ENCODE results near the gene SLC39A5. TPM values are rescaled to one million over a fixed set of nuclear protein-coding genes. Genes with fewer than 3 reads are reported as not detected.

Gene SLC39A5
- total RNA-seq, 3 donors from 2014 or later: 88.4 to 298 (median 129) TPM

GRCh38 chr12:56257071-56257470 is 27.2 kb downstream of the SLC39A5 start:
- DNase-seq: no peak
- no peak for TF ChIP-seq CTCF (IDR thresholded peaks at IDR 0.05)
- peaks cover 10% of the 10 kb centered on the region for H3K36me3 ChIP-seq (ENCODE audit: low read depth)
- no peaks in the 10 kb centered on the region for H3K9me3 ChIP-seq
- peaks cover 19% of the 10 kb centered on the region for H3K4me1 ChIP-seq (ENCODE audit: low read depth)
- ATAC-seq: no peak
- intact Hi-C loops (cut with DNase I, micrococcal nuclease): no loop called here
- no peak overlapping the region for H3K4me3 ChIP-seq

- Histone ChIP-seq H3K9me3 (no peaks in the 10 kb centered on the region), H3K4me1 (ENCODE audit: low read depth) (peaks cover 19% of the 10 kb centered on the region), H3K36me3 (ENCODE audit: low read depth) (peaks cover 9% of the 10 kb centered on the region), H3K4me3 (peak overlapping the region; percentile 69)
- ATAC-seq: peak; percentile 28
- TF ChIP-seq CTCF (IDR thresholded peaks at IDR 0.05): no peak
- intact Hi-C loops (cut with DNase I, micrococcal nuclease): no loop called here
- DNase-seq: peak in 2 of 3 donors; percentile 43 to 52
These were observed 27.7 kb downstream of the SLC39A5 start for GRCh38 chr12:56257491-56258067.

- H3K4me3 ChIP-seq: peak within 1 kb of the TSS; percentile 69
- DNase-seq: peak; percentile 80 to 86 (median 84)
- H3K4me1 ChIP-seq (ENCODE audit: low read depth): peaks cover 19% of the 10 kb centered on the region
- peak; percentile 89 for TF ChIP-seq CTCF (IDR thresholded peaks at IDR 0.05)
- H3K9me3 ChIP-seq: no peaks in the 10 kb centered on the region
- intact Hi-C loops (cut with DNase I, micrococcal nuclease): no loop called here
- H3K36me3 ChIP-seq (ENCODE audit: low read depth): peaks cover 4% of the 10 kb centered on the region
- peak; percentile 99 for ATAC-seq
These were observed 28.4 kb downstream of the SLC39A5 start, which contains the start of gene ANKRD52 for GRCh38 chr12:56258068-56258819. Gene ANKRD52, minus strand, starts transcription at chr12:56258384. Its CDS starts 115 bp downstream, at chr12:56258269.

GRCh38 chr12:56258820-56259183 is 29.0 kb downstream of the SLC39A5 start:
- TF ChIP-seq CTCF (IDR thresholded peaks at IDR 0.05): no peak
- Histone ChIP-seq H3K36me3 (ENCODE audit: low read depth) (no peaks in the 10 kb centered on the region), H3K4me3 (peak overlapping the region; percentile 69), H3K9me3 (no peaks in the 10 kb centered on the region), H3K4me1 (ENCODE audit: low read depth) (peaks cover 19% of the 10 kb centered on the region)
- ATAC-seq (no peak), DNase-seq (no peak)
- intact Hi-C loops (cut with DNase I, micrococcal nuclease): no loop called here

GRCh38 chr12:56260380-56260779 is 30.5 kb downstream of the SLC39A5 start:
- peaks cover 19% of the 10 kb centered on the region for H3K4me1 ChIP-seq (ENCODE audit: low read depth)
- intact Hi-C loops (cut with DNase I, micrococcal nuclease): no loop called here
- H3K9me3 ChIP-seq: no peaks in the 10 kb centered on the region
- TF ChIP-seq CTCF (IDR thresholded peaks at IDR 0.05): no peak
- DNase-seq (no peak), ATAC-seq (no peak)
- no peak overlapping the region for H3K4me3 ChIP-seq
- no peaks in the 10 kb centered on the region for H3K36me3 ChIP-seq (ENCODE audit: low read depth)
